ENCODE results near the gene GPR156. TPM values are rescaled to one million over a fixed set of nuclear protein-coding genes. Genes with fewer than 3 reads are reported as not detected.

The GPR156 gene
- total RNA-seq, 1 donor, result 0.90 TPM

GRCh38 chr3:120275618-120276017 lies 9.4 kb downstream of the GPR156 start:
- no peak for DNase-seq (ENCODE audit: low read depth)
- H3K4me3 ChIP-seq (ENCODE audit: low read depth, low read length), result no peak overlapping the region
- no peak for TF ChIP-seq CTCF (IDR thresholded peaks at IDR 0.05; ENCODE audit: insufficient read depth, low read length)

- DNase-seq (ENCODE audit: low read depth), result peak; percentile 63
- H3K4me3 ChIP-seq (ENCODE audit: low read depth, low read length), result no peak overlapping the region
- TF ChIP-seq CTCF (IDR thresholded peaks at IDR 0.05; ENCODE audit: insufficient read depth, low read length), result no peak
Measured at GRCh38 chr3:120274739-120275167, 10.3 kb downstream of the GPR156 start.

GRCh38 chr3:120272286-120272685 lies 12.7 kb downstream of the GPR156 start:
- no peak overlapping the region for H3K4me3 ChIP-seq (ENCODE audit: low read depth, low read length)
- no peak for TF ChIP-seq CTCF (IDR thresholded peaks at IDR 0.05; ENCODE audit: insufficient read depth, low read length)
- DNase-seq (ENCODE audit: low read depth), result no peak

- no peak overlapping the region for H3K4me3 ChIP-seq (ENCODE audit: low read depth, low read length)
- DNase-seq (ENCODE audit: low read depth), result no peak
- no peak for TF ChIP-seq CTCF (IDR thresholded peaks at IDR 0.05; ENCODE audit: insufficient read depth, low read length)
Measured at GRCh38 chr3:120265989-120266388, 19.0 kb downstream of the GPR156 start.

GRCh38 chr3:120264963-120265362 lies 20.1 kb downstream of the GPR156 start:
- DNase-seq (ENCODE audit: low read depth), result no peak
- no peak overlapping the region for H3K4me3 ChIP-seq (ENCODE audit: low read depth, low read length)
- TF ChIP-seq CTCF (IDR thresholded peaks at IDR 0.05; ENCODE audit: insufficient read depth, low read length), result no peak

GRCh38 chr3:120263792-120264191 lies 21.2 kb downstream of the GPR156 start:
- no peak for TF ChIP-seq CTCF (IDR thresholded peaks at IDR 0.05; ENCODE audit: insufficient read depth, low read length)
- no peak overlapping the region for H3K4me3 ChIP-seq (ENCODE audit: low read depth, low read length)
- no peak for DNase-seq (ENCODE audit: low read depth)

- no peak overlapping the region for H3K4me3 ChIP-seq (ENCODE audit: low read depth, low read length)
- no peak for DNase-seq (ENCODE audit: low read depth)
Measured at GRCh38 chr3:120258009-120258408, 27.0 kb downstream of the GPR156 start.

More at GRCh38 chr3:120258009-120258408, 27.0 kb downstream of the GPR156 start:
- TF ChIP-seq CTCF (IDR thresholded peaks at IDR 0.05; ENCODE audit: insufficient read depth, low read length), result no peak
